AG09319 (cell line): ENCODE results near the gene NPW.
"Not testable (repeated sequence)": the region's sequence is repeated elsewhere in the genome, so short reads cannot be mapped to it uniquely, and the experiment has no call there.

Experiments
- DNase-seq: peaks from one replicate; pipeline ENCODE4 v3.0.0-alpha.2; 2010; ENCODE audit warnings: low read depth; ENCODE audit errors: extremely low read depth
- CTCF ChIP-seq: IDR thresholded peaks from 2 replicates; pipeline ENCODE4 v1.5.1; 2011; ENCODE audit warnings: low read depth, mild to moderate bottlenecking, inconsistent platforms, low read length, moderate library complexity

Gene NPW

GRCh38 chr16:2009791-2010510 lies 9.6 kb upstream of the NPW start, which contains the start of gene ZNF598:
ZNF598 (minus strand) TSS chr16:2009821.
- TF ChIP-seq CTCF = no peak; the same call in 1 of the 2 replicates
- DNase-seq = peak; percentile 66

GRCh38 chr16:2011726-2012125 lies 7.9 kb upstream of the NPW start:
- not testable (repeated sequence) for DNase-seq

- TF ChIP-seq CTCF = no peak
- DNase-seq = no peak
Measured at GRCh38 chr16:2013527-2013926, 6.1 kb upstream of the NPW start.

- TF ChIP-seq CTCF = no peak
- no peak for DNase-seq
Measured at GRCh38 chr16:2015117-2015946, 4.3 kb upstream of the NPW start.

- DNase-seq = no peak
- TF ChIP-seq CTCF = no peak
Measured at GRCh38 chr16:2015947-2016208, 3.7 kb upstream of the NPW start.

GRCh38 chr16:2016407-2016922 lies 3.1 kb upstream of the NPW start:
- peak; percentile 46 for TF ChIP-seq CTCF
- DNase-seq = no peak

GRCh38 chr16:2019921-2020831 lies 591 bp downstream of the NPW start:
- TF ChIP-seq CTCF = no peak
- DNase-seq = no peak
